ENCODE measurements around the gene ZPBP2. TPM values are rescaled to one million over a fixed set of nuclear protein-coding genes. Genes with fewer than 3 reads are reported as not detected.
A peak's percentile ranks its signal among the peaks of the same experiment; 100 is the strongest.

Gene ZPBP2
- polyA plus RNA-seq, 1 donor = 0.03 TPM

DNA sequence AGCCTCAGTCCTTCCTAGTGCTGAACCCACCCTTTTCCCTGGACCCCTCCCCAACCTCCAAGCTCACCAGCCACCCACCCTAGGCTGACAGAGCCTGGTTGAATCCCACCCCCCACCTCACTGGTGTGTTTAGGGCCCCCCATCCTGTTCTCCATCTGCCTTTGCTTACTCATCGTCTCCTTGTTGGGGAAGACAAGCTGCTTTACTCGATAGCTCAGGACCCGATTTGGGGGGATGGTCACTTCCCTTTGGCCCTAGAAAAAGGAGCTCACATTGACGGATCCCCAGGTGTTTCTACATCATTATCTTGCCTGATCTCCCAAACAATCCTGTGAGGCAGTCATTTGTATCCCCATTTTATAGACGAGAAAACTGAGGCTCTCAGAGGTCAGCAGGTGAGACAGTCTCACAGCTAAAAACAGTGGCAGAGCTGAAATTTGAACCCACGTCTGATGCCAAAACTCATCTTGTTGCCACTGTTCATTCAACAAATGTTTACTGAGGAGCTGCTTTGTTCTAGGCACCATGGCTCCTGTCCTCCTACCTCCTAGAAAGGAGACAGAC lies 40.9 kb downstream of the ZPBP2 start:
- Histone ChIP-seq H3K27me3 (ENCODE audit: control insufficient read depth, insufficient read depth, low read length) (no peaks in the 10 kb centered on the region), H3K9me3 (ENCODE audit: control insufficient read depth, low read depth, low read length) (no peaks in the 10 kb centered on the region), H3K27ac (ENCODE audit: low read length) (no peak overlapping the region), H3K4me3 (ENCODE audit: low read length) (no peak overlapping the region), H3K36me3 (ENCODE audit: control insufficient read depth, insufficient read depth, low read length) (peaks cover 27% of the 10 kb centered on the region), H3K4me1 (ENCODE audit: control insufficient read depth, insufficient read depth, low read length) (peaks cover 9% of the 10 kb centered on the region)
- WGBS (ENCODE audit: insufficient coverage, low lambda C conversion rate) = no CpG with 5 or more reads among the region's 6 CpGs
- no peak for DNase-seq

DNA sequence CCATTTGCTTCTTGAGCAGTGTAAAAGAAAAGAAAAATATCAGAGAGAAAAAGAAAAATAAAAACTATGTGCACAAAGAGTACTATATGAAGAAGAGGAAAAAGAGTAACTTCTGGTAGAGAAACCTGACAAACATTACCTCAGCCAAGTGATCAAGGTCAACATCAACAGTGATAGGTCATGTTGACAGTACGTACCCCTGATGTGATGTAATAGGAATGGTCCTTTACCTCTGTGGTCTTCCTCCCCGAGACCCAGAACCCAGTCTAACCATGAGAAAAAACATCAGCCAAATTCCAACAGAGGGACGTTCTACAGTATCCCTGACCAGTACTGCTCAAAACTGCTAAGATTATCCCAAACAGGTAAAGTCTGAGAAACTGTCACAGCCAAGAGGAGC lies 46.0 kb downstream of the ZPBP2 start:
- peaks cover 10% of the 10 kb centered on the region for H3K9me3 ChIP-seq (ENCODE audit: control insufficient read depth, low read depth, low read length)
- WGBS (ENCODE audit: insufficient coverage, low lambda C conversion rate) = no CpG with 5 or more reads among the region's 3 CpGs
- H3K36me3 ChIP-seq (ENCODE audit: control insufficient read depth, insufficient read depth, low read length) = peaks cover 19% of the 10 kb centered on the region
- no peak overlapping the region for H3K27ac ChIP-seq (ENCODE audit: low read length)
- peaks cover 16% of the 10 kb centered on the region for H3K4me1 ChIP-seq (ENCODE audit: control insufficient read depth, insufficient read depth, low read length)
- no peak overlapping the region for H3K4me3 ChIP-seq (ENCODE audit: low read length)
- DNase-seq = no peak
- no peaks in the 10 kb centered on the region for H3K27me3 ChIP-seq (ENCODE audit: control insufficient read depth, insufficient read depth, low read length)

GRCh38 chr17:39915559-39915958 lies 47.6 kb downstream of the ZPBP2 start:
- Histone ChIP-seq H3K27me3 (ENCODE audit: control insufficient read depth, insufficient read depth, low read length) (no peaks in the 10 kb centered on the region), H3K36me3 (ENCODE audit: control insufficient read depth, insufficient read depth, low read length) (peaks cover 11% of the 10 kb centered on the region), H3K9me3 (ENCODE audit: control insufficient read depth, low read depth, low read length) (peaks cover 10% of the 10 kb centered on the region), H3K27ac (ENCODE audit: low read length) (no peak overlapping the region), H3K4me3 (ENCODE audit: low read length) (no peak overlapping the region), H3K4me1 (ENCODE audit: control insufficient read depth, insufficient read depth, low read length) (peaks cover 30% of the 10 kb centered on the region)
- no CpG with 5 or more reads among the region's 4 CpGs for WGBS (ENCODE audit: insufficient coverage, low lambda C conversion rate)
- DNase-seq = no peak

- H3K9me3 ChIP-seq (ENCODE audit: control insufficient read depth, low read depth, low read length) = peaks cover 10% of the 10 kb centered on the region
- H3K4me3 ChIP-seq (ENCODE audit: low read length) = no peak overlapping the region
- peak overlapping the region; percentile 66 for H3K27ac ChIP-seq (ENCODE audit: low read length)
- no CpG with 5 or more reads among the region's 7 CpGs for WGBS (ENCODE audit: insufficient coverage, low lambda C conversion rate)
- H3K36me3 ChIP-seq (ENCODE audit: control insufficient read depth, insufficient read depth, low read length) = peaks cover 16% of the 10 kb centered on the region
- H3K27me3 ChIP-seq (ENCODE audit: control insufficient read depth, insufficient read depth, low read length) = no peaks in the 10 kb centered on the region
- DNase-seq = no peak
- peaks cover 44% of the 10 kb centered on the region for H3K4me1 ChIP-seq (ENCODE audit: control insufficient read depth, insufficient read depth, low read length)
Observed at GRCh38 chr17:39916918-39917317, 48.9 kb downstream of the ZPBP2 start.

DNA sequence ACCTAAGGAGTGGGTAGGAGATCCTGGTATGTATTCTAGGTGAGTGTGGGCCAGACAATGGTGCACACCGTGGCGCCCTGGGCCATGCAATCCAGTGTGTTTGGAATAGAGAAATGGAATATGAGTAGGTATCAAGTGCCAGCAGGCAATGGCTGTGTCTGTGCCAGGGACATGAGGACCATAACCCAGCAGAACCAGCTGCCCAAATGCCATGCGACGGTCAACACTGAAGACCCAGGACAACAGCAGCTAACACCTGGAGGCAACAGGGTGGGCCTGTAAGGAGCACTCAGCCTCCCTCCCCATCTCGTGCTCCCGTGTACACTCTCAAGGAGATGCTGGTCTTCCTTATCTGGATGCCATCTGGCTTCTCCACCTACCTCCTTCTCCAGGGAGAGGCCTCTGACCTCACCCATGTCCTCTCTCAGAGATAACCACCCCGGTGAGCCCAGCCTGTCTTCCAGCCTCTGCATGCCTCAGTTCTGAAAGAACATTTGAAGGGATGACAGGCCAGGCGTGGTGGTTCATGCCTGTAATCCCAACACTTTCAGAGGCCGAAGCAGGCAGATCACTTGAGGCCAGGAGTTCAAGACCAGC lies 51.2 kb downstream of the ZPBP2 start:
- DNase-seq = no peak
- H3K27ac ChIP-seq (ENCODE audit: low read length) = peak overlapping the region; percentile 86
- no CpG with 5 or more reads among the region's 9 CpGs for WGBS (ENCODE audit: insufficient coverage, low lambda C conversion rate)
- H3K9me3 ChIP-seq (ENCODE audit: control insufficient read depth, low read depth, low read length) = peaks cover 10% of the 10 kb centered on the region
- peaks cover 36% of the 10 kb centered on the region for H3K36me3 ChIP-seq (ENCODE audit: control insufficient read depth, insufficient read depth, low read length)
- H3K4me1 ChIP-seq (ENCODE audit: control insufficient read depth, insufficient read depth, low read length) = peaks cover 55% of the 10 kb centered on the region
- H3K4me3 ChIP-seq (ENCODE audit: low read length) = no peak overlapping the region
- H3K27me3 ChIP-seq (ENCODE audit: control insufficient read depth, insufficient read depth, low read length) = no peaks in the 10 kb centered on the region

GRCh38 chr17:39920218-39921210 lies 52.5 kb downstream of the ZPBP2 start:
- no peak overlapping the region for H3K4me3 ChIP-seq (ENCODE audit: low read length)
- peak overlapping the region; percentile 90 for H3K27ac ChIP-seq (ENCODE audit: low read length)
- no peaks in the 10 kb centered on the region for H3K27me3 ChIP-seq (ENCODE audit: control insufficient read depth, insufficient read depth, low read length)
- peak; percentile 77 to 91 for DNase-seq
- H3K9me3 ChIP-seq (ENCODE audit: control insufficient read depth, low read depth, low read length) = peaks cover 10% of the 10 kb centered on the region
- WGBS (ENCODE audit: insufficient coverage, low lambda C conversion rate) = 14% methylated on average over 1 of the region's 19 CpGs
- H3K36me3 ChIP-seq (ENCODE audit: control insufficient read depth, insufficient read depth, low read length) = peaks cover 36% of the 10 kb centered on the region
- peaks cover 68% of the 10 kb centered on the region for H3K4me1 ChIP-seq (ENCODE audit: control insufficient read depth, insufficient read depth, low read length)

GRCh38 chr17:39921323-39921722 lies 53.3 kb downstream of the ZPBP2 start:
- Histone ChIP-seq H3K9me3 (ENCODE audit: control insufficient read depth, low read depth, low read length) (peaks cover 7% of the 10 kb centered on the region), H3K4me3 (ENCODE audit: low read length) (no peak overlapping the region), H3K36me3 (ENCODE audit: control insufficient read depth, insufficient read depth, low read length) (peaks cover 36% of the 10 kb centered on the region), H3K27ac (ENCODE audit: low read length) (peak overlapping the region; percentile 90), H3K4me1 (ENCODE audit: control insufficient read depth, insufficient read depth, low read length) (peaks cover 77% of the 10 kb centered on the region), H3K27me3 (ENCODE audit: control insufficient read depth, insufficient read depth, low read length) (no peaks in the 10 kb centered on the region)
- no peak for DNase-seq
- WGBS (ENCODE audit: insufficient coverage, low lambda C conversion rate) = no CpG with 5 or more reads among the region's 5 CpGs

- Histone ChIP-seq H3K9me3 (ENCODE audit: control insufficient read depth, low read depth, low read length) (peaks cover 2% of the 10 kb centered on the region), H3K27ac (ENCODE audit: low read length) (no peak overlapping the region), H3K27me3 (ENCODE audit: control insufficient read depth, insufficient read depth, low read length) (no peaks in the 10 kb centered on the region), H3K4me3 (ENCODE audit: low read length) (no peak overlapping the region), H3K36me3 (ENCODE audit: control insufficient read depth, insufficient read depth, low read length) (peaks cover 36% of the 10 kb centered on the region), H3K4me1 (ENCODE audit: control insufficient read depth, insufficient read depth, low read length) (peaks cover 77% of the 10 kb centered on the region)
- no peak for DNase-seq
- no CpG with 5 or more reads among the region's 6 CpGs for WGBS (ENCODE audit: insufficient coverage, low lambda C conversion rate)
Observed at GRCh38 chr17:39922006-39922405, 54.0 kb downstream of the ZPBP2 start.

GRCh38 chr17:39923230-39923629 lies 55.2 kb downstream of the ZPBP2 start:
- Histone ChIP-seq H3K36me3 (ENCODE audit: control insufficient read depth, insufficient read depth, low read length) (peaks cover 36% of the 10 kb centered on the region), H3K27me3 (ENCODE audit: control insufficient read depth, insufficient read depth, low read length) (no peaks in the 10 kb centered on the region), H3K9me3 (ENCODE audit: control insufficient read depth, low read depth, low read length) (no peaks in the 10 kb centered on the region), H3K27ac (ENCODE audit: low read length) (no peak overlapping the region), H3K4me1 (ENCODE audit: control insufficient read depth, insufficient read depth, low read length) (peaks cover 74% of the 10 kb centered on the region), H3K4me3 (ENCODE audit: low read length) (no peak overlapping the region)
- no peak for DNase-seq
- WGBS (ENCODE audit: insufficient coverage, low lambda C conversion rate) = no CpG with 5 or more reads among the region's 6 CpGs

DNA sequence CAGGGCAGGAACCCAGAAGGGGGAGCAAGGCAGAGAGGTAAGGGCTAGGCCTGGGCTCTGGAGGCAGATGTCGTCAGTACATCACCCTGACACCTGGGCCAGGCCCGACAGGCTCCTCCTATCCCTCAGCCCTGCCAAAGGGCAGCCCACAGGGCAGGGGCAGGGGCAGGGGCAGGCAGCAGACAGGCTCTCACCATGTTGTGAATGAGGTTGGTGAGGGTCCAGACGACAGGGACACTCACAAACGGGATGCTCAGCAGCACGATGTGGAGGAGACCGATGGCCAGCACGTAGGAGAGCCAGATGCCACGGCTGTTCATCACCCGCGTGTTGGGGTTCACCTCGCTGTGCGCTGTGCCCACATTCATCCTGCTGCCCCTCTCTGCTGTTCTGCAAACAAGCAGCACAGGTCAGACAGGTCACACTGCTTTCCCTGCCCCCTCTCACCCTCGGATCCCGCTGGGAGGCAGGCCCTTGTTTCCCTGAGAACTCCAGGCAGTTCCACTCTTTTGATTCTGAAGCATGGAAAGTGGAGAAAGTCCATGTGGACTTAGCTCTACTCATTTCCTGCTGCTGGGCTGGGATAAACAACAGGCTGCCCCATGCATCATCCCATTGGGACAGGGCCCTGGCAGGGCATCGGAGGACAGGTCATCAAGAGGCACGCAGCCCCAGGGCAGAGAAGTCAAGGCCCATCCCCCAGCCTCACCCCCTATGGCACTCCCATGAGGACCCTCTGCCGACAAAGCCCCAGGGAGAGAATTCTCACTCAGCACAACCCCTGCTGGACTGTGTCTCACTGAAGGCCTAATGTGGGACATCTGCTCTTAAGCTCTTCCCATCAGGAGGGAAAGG lies 56.1 kb downstream of the ZPBP2 start:
- no peak overlapping the region for H3K4me3 ChIP-seq (ENCODE audit: low read length)

More for the DNA sequence above, 56.1 kb downstream of the ZPBP2 start:
- H3K36me3 ChIP-seq (ENCODE audit: control insufficient read depth, insufficient read depth, low read length) = peaks cover 35% of the 10 kb centered on the region
- H3K9me3 ChIP-seq (ENCODE audit: control insufficient read depth, low read depth, low read length) = no peaks in the 10 kb centered on the region
- peak in 1 of 2 donors; percentile 67 for DNase-seq
- peaks cover 77% of the 10 kb centered on the region for H3K4me1 ChIP-seq (ENCODE audit: control insufficient read depth, insufficient read depth, low read length)
- no peaks in the 10 kb centered on the region for H3K27me3 ChIP-seq (ENCODE audit: control insufficient read depth, insufficient read depth, low read length)
- WGBS (ENCODE audit: insufficient coverage, low lambda C conversion rate) = no CpG with 5 or more reads among the region's 17 CpGs
- H3K27ac ChIP-seq (ENCODE audit: low read length) = no peak overlapping the region
